ENCODE data around the gene USP27X.

The USP27X gene

DNA sequence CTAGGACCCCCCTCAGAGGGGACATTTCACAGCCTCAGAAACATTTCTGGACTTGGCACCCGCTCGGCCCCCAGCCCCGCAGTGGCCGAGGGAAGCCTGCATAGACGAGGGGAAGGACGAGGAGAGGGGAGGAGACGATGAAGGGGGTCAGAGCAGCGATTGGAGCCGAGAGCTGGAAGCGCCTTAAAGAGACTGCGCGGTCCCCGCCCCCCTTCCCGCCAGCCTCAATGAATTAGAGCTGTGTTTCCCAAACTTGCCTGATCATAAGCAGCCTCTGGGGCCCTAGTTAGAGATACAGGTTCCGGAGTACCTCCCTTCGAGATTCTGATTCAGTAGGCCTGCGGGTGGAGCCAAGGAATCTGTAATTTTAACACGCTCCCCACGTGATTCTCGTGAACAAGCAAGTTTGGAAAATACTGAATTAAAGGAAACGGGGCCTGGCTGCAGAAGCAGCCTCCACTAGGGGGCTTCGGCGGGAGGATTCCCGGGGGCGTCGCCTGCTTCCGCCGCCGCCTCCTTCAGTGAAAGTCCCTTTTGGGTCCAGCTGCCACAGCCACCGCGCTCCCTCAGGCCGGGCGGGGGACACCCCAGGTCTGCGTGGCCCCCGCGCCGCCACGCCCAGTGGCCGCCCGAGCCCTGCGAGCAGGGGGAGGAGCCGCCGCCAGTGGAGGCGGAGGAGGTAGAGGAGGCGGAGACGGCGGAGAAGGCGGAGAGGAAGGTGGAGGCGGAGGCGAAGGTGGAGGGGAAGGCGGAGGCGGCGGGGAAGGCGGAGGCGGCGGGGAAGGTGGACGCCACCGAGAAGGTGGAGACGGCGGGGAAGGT is at the start of gene USP27X:
Gene USP27X, plus strand, starts transcription at position 651 of the 822 bp plus-strand sequence. CDS start 824 bp downstream, outside the sequence.
- peak; percentile 53 to 59 for DNase-seq (ENCODE audit: low read depth in 1 of 2, low spot score in 1 of 2)

DNA sequence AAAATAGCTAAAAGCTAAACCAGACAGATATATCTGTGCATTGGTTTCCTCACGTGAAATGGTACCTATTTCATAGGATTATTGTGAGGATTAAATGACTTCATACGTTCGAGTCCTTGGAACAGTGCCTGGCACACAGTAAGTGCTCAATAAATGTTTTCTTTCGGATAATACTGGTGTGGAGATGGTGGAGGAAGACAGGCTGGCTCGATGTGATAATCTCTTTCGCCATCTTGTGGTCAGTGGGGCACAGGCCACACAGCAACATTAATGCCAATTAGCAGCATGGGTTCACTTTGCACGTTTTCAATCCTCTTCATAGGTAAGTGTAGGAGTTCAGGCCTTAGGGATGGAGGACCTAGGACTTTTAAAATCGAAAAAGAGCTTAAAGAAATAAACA is 40.9 kb upstream of the USP27X start:
- no peak for DNase-seq (ENCODE audit: low read depth in 1 of 2, low spot score in 1 of 2)

DNA sequence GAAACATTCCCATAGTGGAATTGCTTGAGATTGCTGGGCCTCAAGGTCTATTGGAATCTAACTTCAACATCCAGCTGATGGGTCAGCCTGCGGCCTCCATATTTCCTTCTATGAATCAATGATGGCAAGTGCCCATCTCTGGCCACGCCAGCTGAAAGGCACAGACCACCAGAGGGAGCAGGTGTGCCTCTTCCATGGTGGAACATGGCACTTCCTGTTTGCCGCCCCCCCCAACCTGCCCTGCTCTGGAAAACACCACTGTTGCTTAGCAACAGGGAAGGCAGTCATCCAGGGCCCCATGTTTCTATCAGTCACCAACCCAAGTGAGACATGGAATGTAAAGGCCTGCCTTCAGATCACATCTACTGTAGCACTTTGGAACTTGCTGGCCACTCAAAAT is 38.6 kb upstream of the USP27X start:
- peak in 1 of 2 donors; percentile 27 for DNase-seq (ENCODE audit: low read depth in 1 of 2, low spot score in 1 of 2)

DNA sequence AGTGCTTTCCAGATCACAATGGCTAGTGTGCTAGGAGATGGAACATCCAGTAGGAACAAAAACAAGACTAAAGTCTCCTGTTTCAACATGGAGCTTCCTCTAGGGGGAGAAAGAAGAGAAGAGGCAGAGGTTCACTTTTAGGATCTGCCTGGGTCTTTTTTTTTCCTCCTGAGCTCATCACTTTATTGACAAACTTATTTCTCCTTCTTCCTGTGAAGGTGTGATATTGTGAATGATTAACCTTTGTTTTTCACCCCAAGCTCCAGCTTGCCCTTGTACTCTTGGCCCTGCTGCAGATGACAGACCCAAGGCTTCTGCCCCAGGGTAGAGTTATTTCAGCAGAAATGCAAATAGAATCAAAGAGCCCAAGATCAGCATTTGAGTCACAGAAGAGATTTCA is 36.7 kb upstream of the USP27X start:
- no peak for DNase-seq (ENCODE audit: low read depth in 1 of 2, low spot score in 1 of 2)

DNA sequence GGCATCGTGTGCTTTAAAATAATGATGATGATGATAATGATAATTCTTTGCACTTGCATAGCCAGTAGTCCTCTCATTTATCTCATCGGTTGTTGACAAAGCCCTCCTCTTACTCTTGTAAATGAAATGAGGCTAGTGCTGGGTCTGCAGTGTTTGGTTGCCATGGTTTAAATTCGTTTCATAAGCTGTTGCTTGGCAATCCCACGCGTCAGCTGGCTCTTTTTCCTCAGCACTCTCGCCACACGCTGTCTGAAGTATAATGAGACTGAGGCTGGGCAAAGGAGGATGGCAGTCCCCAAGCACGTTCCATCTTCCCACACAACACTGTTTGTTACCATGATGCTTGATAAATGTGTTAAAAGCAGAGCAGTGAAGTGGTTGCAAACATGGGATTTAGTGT is 34.7 kb upstream of the USP27X start:
- DNase-seq (ENCODE audit: low read depth in 1 of 2, low spot score in 1 of 2), result no peak

DNA sequence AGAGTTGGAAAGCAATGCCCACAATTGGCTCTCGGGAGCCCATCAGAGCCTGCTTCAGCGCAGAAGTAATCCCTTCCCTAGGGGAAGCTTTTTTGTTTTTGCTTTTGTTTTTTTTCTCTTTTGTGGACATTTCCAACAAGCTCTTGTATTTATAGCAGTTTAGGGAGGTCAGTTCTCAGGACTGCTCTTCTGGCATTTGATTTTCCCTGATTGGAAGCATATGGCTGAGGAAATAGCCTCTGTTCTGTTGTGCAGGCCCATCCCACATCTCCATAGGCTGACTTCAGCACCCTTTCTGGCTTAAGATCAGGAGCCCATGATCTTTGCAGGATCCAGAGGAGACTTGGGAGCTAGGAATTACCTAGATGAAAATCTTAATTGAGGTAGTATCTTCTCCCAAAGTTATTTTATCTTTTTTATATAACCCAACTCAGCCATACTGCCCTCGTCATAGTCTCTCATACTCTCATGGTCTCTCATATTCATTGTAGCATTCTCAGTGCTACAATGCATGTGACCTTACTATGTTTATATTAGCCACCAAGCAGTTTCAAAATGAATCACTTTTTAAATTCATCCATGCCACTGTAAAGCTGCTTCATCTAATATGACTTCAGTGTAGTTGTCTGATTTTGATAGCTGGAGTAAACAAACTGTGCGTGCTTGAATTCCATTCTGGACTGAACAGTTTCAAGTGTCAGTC is 33.4 kb upstream of the USP27X start:
- DNase-seq (ENCODE audit: low read depth in 1 of 2, low spot score in 1 of 2), result no peak

DNA sequence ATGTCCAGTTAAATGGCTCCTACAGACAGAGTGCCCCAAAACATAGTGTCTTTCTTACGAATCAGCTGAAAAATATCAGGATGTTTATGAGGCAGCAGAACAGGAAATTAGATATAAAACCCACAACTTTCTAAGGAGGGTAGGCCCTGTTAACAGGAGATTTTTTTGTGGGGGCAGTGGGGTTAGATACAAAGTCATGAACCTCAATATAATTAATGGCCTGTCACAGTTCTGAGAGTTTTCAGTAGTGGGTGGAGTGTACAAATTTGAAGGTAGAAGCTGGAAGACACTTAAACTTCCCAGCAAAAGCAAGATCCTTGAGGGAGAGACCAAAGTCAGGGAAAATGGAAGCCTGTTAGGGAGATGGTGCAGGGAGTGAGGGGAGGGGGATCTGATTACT is 32.8 kb upstream of the USP27X start:
- DNase-seq (ENCODE audit: low read depth in 1 of 2, low spot score in 1 of 2), result no peak

DNA sequence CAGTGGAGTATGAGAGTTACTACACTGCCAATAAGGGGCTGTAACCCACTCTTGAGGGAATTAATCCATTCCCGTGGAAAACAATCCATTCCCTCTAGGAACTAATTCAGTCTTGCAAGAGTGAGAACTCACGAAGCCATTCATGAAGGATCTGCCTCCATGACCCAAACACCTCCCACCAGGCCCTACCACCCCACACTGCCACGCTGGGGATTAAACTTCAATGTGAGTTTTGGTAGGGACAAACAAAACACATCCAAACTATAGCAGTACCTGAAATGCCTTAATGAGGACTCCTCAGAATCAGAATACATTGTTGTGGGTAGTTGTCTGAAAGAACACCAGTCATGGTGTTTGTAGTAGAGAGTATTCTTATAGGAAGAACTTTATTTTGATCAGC is 31.0 kb upstream of the USP27X start:
- DNase-seq (ENCODE audit: low read depth in 1 of 2, low spot score in 1 of 2), result no peak

DNA sequence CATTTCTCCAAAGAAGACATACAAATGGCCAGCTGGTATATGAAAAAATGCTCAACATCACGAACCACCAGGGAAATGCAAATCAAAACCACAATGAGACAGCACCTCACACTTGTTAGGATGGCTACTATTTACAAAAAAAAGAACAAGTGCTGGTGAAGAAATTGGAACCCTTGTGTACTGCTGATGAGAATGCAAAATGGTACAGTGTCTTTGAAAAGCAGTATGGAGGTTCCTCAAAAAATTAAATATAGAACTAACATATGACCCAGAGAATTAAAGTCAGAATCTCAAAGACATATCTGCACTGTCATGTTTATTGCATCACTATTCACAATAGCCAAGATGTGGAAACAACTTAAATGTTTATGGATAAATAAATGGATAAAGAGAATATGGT is 29.3 kb upstream of the USP27X start:
- no peak for DNase-seq (ENCODE audit: low read depth in 1 of 2, low spot score in 1 of 2)

DNA sequence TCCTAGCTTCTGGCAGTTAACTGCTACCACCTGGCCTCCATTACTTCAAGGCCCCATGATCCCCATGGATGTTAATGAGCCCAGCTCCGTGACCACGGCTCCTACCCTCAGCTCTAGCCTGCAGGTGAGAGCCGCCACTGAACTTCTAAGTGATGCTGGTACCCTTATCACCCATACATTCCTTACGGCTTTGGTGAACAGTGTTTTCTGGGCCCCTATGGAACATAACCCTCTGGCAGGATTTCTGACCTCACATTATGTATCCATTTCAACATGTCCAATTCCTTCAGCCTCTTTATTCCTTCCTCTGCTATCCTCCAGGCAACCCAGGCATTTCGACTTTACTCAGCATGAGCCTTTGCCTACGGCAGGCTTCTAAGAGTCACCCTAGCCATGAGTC is 25.6 kb upstream of the USP27X start:
- no peak for DNase-seq (ENCODE audit: low read depth in 1 of 2, low spot score in 1 of 2)

DNA sequence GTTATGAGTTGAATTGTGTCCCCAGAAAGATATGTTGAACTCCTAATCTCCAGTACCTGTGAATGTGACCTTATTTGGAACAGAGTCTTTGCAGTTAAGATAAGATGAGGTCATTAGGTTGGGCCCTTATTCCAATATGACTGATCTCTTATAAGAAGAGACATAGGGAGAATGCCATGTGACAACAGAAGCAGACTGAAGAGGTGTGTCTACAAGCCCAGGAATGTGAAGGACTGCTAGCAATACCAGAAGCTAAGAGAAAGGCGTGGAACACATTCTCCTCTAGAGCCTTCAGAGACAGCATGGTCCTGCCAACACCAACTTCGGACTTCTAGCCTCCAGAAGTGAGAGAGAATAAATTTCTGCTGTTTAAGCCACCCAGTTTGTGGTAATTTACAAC is 22.5 kb upstream of the USP27X start:
- no peak for DNase-seq (ENCODE audit: low read depth in 1 of 2, low spot score in 1 of 2)

DNA sequence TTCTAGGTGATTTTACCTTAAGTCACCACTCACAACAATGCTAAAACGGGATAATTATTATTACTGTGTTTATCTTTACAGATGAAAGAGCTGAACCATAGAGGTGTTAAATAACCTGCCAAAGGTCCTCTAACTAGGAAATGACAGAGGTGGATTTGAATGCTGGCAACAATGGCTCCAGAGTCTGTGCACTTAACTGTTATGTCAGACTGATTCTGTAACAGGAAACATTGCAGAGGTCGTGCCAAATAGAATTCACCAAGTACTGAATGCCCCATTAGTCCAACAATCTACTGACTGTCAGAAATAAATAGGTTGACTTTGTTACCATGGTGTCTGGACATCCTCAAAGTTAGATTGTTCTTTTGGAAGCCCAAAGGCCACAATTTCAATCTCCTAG is 20.9 kb upstream of the USP27X start:
- no peak for DNase-seq (ENCODE audit: low read depth in 1 of 2, low spot score in 1 of 2)

DNA sequence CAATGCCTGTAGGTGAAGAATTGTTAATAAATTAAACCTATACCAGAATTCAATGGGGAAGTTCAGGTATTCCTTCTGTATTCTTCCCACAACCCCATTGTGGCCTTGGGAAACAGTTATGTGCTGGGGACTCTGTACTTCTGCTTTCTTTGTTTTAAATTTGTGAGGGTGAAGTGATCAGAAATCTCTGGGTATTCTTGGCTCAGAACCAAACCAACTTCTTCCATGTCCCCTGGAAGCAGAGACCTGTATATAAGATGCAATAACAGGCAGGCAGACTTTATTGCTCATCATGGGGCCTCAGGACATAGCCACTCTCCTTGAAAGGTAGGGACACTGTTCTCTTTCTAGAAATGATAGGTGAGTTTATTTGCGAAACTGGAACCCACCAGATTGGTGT is 19.8 kb upstream of the USP27X start:
- no peak for DNase-seq (ENCODE audit: low read depth in 1 of 2, low spot score in 1 of 2)

DNA sequence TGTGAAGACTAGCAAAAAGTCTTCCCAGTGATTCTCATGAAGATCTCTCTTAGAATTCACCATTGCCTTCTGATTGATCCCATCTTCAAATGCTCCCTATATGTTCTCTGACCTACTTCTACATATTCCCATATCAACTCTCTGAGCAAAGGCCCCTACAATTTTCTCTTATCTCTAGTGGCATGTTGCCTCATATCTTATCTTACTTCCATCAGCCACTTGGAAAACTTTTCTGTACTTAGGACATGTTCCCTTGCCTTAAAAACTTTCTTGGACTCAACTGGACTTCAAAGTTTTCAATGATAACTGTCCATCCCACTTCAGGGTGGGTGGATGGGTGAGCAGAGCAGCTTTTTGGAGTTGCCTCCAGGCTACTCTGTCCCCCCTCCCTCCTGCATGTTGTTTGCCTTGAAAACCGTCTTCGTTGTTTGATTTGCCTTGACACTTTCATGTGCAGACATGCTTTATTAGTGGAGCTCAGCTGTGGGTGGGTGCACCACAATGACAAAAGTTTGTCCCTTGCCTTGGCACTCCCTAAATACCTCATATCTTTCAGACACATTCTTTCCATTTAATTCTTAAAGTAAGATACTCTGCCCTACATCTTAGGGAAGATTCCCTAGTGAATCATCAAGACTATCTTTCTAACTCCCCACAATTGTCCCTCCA is 18.3 kb upstream of the USP27X start:
- DNase-seq (ENCODE audit: low read depth in 1 of 2, low spot score in 1 of 2), result no peak

DNA sequence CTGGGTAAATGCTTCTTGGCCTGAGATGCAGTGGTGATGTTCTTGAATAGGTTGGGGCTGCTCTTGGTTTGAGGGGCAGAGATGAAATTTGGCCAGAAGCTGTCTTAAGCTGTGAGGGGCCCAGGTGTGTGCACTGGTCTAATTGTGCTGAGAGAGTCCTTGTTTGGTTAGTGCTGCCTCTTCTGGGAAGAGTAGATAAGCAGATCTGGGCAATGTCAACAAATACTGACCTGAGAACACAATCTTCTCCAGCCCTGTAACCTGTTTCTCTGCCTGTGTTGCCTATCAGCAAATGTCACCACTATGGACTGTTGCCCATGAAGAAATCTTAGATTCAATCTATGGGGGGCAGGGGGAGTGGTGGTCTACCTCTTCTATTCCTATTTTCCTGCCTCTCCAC is 17.2 kb upstream of the USP27X start:
- no peak for DNase-seq (ENCODE audit: low read depth in 1 of 2, low spot score in 1 of 2)

DNA sequence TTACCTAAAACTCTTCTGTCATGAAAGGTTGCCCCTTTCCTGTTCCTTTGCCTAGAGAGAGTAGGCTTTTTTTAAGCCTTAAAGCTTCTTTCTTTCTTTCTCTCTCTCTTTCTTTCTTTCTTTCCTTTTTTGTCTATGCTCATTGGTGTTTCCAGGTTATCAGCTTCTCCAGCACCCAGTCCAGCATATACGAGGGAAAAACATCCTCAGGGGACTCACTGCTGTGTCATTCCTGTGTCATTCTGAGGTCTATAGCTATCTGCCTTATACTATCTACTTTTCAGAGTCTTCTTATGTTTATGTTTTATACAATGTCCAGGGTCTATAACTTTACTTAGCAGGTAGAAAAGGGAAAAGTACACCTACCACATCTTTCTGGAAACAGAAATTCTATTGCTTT is 10.5 kb upstream of the USP27X start:
- DNase-seq (ENCODE audit: low read depth in 1 of 2, low spot score in 1 of 2), result no peak

DNA sequence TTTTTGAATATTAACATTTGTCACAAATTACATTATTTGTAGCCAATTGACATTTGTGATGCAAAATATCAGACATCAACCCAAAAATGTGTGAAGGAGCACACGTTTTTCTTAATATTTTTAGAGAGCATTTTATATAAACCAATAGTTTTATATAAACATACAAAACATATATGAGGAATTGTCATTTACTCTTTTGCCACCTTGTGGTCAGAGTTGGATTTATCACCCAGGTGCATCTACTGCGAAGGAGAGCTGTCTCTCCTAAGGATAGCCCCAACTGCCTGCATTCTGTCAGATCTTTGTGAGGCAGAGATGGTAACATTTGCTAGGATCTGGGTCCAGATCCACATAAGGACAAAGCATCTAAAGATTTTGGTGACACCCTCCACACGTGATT is 2.5 kb upstream of the USP27X start:
- DNase-seq (ENCODE audit: low read depth in 1 of 2, low spot score in 1 of 2), result no peak

DNA sequence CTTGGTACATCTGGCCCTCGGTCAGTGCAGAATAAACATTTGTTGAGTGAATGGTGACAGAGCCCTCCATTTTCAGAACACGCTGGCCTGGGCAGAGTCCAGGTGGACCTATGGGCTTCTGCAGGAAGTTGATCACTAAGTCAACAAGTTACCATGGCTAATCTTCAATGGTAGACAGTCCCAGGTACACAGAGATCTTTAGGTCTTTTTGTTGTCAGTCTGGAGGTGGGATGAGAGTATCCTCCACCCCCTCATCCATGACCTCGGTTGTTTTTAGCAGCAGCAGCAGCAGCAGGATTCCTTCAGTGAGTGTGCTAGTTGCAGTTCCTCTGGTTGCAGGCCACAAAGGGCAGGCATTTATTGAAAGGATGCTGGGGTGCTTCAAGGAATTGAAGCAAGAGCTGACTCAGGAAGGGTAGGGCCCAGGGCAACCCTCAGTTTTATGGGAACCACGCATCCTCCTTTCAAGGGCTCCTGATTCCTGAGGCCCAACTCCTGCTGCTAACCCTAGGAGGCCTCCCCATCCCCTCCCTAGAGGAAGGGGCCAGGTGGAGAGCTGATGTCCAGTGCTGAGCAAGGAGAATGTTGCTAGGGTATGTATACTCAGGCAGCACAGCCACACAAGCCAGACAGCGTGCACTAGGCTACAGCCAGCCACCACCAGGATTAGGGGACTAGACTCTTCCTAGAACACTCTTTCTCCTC is 1.7 kb upstream of the USP27X start:
- DNase-seq (ENCODE audit: low read depth in 1 of 2, low spot score in 1 of 2), result no peak

DNA sequence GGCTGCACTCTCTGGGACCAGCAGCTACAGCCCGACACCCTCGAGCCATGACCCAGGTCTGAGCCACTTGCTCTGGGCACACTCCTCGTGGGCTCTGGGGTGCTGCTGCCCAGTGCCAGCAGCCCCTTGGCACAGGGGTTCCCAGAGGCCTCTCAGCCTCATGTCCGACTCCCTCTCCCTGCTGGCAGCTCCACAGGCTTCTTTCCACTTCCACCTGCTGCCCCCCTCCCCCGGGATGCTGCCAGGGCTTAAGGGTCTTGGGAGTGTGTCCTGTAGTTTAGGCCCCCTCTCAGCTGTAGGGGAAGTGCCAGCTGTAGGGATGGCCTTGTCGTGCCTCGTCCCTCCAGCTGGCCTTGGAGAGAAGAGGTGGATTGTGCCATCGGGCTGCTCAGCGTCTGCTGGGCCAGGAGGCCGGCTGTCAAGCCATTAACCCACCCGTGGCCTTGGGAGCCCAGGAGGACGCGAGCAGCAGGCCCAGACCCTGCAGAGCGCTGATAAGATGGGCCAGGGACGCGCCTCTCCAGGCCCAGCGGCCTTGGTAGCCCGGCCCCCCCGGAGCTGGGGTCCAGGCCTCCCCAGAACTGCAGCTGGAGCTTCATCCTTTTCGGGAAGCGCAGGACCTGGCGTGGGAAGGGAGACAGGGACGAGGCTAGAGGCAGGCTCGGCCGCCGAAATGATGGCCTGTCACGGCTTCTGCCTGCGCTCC is 1.0 kb upstream of the USP27X start:
- no peak for DNase-seq (ENCODE audit: low read depth in 1 of 2, low spot score in 1 of 2)

DNA sequence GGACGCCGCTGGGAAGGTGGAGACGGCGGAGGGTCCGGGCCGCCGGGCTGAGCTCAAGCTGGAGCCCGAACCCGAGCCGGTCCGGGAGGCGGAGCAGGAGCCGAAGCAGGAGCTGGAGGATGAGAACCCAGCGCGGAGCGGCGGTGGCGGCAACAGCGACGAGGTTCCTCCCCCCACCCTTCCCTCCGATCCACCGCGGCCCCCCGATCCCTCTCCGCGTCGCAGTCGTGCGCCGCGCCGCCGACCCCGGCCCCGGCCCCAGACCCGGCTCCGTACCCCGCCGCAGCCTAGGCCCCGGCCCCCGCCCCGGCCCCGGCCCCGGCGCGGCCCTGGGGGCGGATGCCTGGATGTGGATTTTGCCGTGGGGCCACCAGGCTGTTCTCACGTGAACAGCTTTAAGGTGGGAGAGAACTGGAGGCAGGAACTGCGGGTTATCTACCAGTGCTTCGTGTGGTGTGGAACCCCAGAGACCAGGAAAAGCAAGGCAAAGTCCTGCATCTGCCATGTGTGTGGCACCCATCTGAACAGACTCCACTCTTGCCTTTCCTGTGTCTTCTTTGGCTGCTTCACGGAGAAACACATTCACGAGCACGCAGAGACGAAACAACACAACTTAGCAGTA is 483 bp downstream of the USP27X start:
- no peak for DNase-seq (ENCODE audit: low read depth in 1 of 2, low spot score in 1 of 2)

DNA sequence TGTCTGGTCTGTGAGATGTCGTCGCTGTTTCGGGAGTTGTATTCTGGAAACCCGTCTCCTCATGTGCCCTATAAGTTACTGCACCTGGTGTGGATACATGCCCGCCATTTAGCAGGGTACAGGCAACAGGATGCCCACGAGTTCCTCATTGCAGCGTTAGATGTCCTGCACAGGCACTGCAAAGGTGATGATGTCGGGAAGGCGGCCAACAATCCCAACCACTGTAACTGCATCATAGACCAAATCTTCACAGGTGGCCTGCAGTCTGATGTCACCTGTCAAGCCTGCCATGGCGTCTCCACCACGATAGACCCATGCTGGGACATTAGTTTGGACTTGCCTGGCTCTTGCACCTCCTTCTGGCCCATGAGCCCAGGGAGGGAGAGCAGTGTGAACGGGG is 1.4 kb downstream of the USP27X start:
- DNase-seq (ENCODE audit: low read depth in 1 of 2, low spot score in 1 of 2), result no peak
